HFFc6 (cell line): ENCODE measurements around the gene HIPK2. TPM values are rescaled to one million over a fixed set of nuclear protein-coding genes. Genes with fewer than 3 reads are reported as not detected.

Source experiments
- DNase-seq: peaks from one replicate; pipeline ENCODE4 v3.0.0-alpha.2; 2018
- H3K27ac Mint-ChIP-seq: 2 replicates; pipeline ENCODE4 v1.8.0; 2020; ENCODE audit warnings: mild to moderate bottlenecking, mixed read lengths
- H3K27me3 Mint-ChIP-seq: 2 replicates; pipeline ENCODE4 v1.8.0; 2021; ENCODE audit warnings: mild to moderate bottlenecking, moderate library complexity, mixed read lengths; ENCODE audit not compliant: insufficient read depth
- H3K36me3 Mint-ChIP-seq: 2 replicates; pipeline ENCODE4 v1.8.0; 2021; ENCODE audit warnings: low read depth, mixed read lengths
- H3K4me1 Mint-ChIP-seq: 2 replicates; pipeline ENCODE4 v1.8.0; 2020; ENCODE audit warnings: low read depth, mixed read lengths
- H3K4me3 Mint-ChIP-seq: 2 replicates; pipeline ENCODE4 v1.8.0; 2020; ENCODE audit warnings: mild to moderate bottlenecking, moderate library complexity, mixed read lengths
- H3K9me3 Mint-ChIP-seq: 2 replicates; pipeline ENCODE4 v1.8.0; 2020; ENCODE audit warnings: mild to moderate bottlenecking, mixed read lengths
- CTCF ChIP-seq: fragments of 200-600 bp; sonication (generic); IDR thresholded peaks from 2 replicates; pipeline ENCODE4 v1.5.0; 2021; ENCODE audit warnings: antibody characterized with exemption, mild to moderate bottlenecking
- total RNA-seq, 6 experiments: library from RNA; stranded (reverse); fragmentation: NEBNext Ultra II Directional; extraction: Animal tissue kit (Norgen Biotek cat#: 25700); gene quantifications; 2 replicates in 1 of 6; 3 replicates in 5 of 6; pipeline ENCODE4 v1.2.3, GENCODE V29; 2021

The HIPK2 gene
- total RNA-seq, 6 experiments from 2014 or later, result 14.6 to 33.4 (median 31.4) TPM

GRCh38 chr7:139658908-139659675, 118.7 kb downstream of the HIPK2 start:
- DNase-seq, result no peak
- TF ChIP-seq CTCF, result no peak
- H3K27ac Mint-ChIP-seq, result no peak overlapping the region
- no peaks in the 10 kb centered on the region for H3K9me3 Mint-ChIP-seq
- peaks cover 2% of the 10 kb centered on the region for H3K27me3 Mint-ChIP-seq
- peaks cover 9% of the 10 kb centered on the region; the same call in 1 of the 2 replicates for H3K4me1 Mint-ChIP-seq
- H3K36me3 Mint-ChIP-seq, result peaks cover 4% of the 10 kb centered on the region
- H3K4me3 Mint-ChIP-seq, result no peak overlapping the region

- Mint-ChIP-seq H3K4me3 (no peak overlapping the region), H3K27me3 (peaks cover 2% of the 10 kb centered on the region), H3K4me1 (peaks cover 9% of the 10 kb centered on the region; the same call in 1 of the 2 replicates), H3K9me3 (no peaks in the 10 kb centered on the region), H3K27ac (no peak overlapping the region), H3K36me3 (no peaks in the 10 kb centered on the region; the same call in 1 of the 2 replicates)
- no peak for TF ChIP-seq CTCF
- DNase-seq, result no peak
Measured at GRCh38 chr7:139658296-139658695, 119.5 kb downstream of the HIPK2 start.

GRCh38 chr7:139657725-139658124, 120.1 kb downstream of the HIPK2 start:
- Mint-ChIP-seq H3K9me3 (no peaks in the 10 kb centered on the region), H3K27ac (no peak overlapping the region), H3K4me3 (no peak overlapping the region), H3K27me3 (peaks cover 2% of the 10 kb centered on the region), H3K36me3 (no peaks in the 10 kb centered on the region; the same call in 1 of the 2 replicates), H3K4me1 (peaks cover 9% of the 10 kb centered on the region; the same call in 1 of the 2 replicates)
- DNase-seq, result no peak
- TF ChIP-seq CTCF, result no peak

GRCh38 chr7:139656387-139656786, 121.4 kb downstream of the HIPK2 start:
- Mint-ChIP-seq H3K4me1 (peaks cover 19% of the 10 kb centered on the region), H3K27me3 (peaks cover 2% of the 10 kb centered on the region), H3K27ac (no peak overlapping the region), H3K4me3 (no peak overlapping the region), H3K36me3 (no peaks in the 10 kb centered on the region; the same call in 1 of the 2 replicates), H3K9me3 (no peaks in the 10 kb centered on the region)
- no peak for TF ChIP-seq CTCF
- no peak for DNase-seq

- H3K27ac Mint-ChIP-seq, result no peak overlapping the region
- no peak for TF ChIP-seq CTCF
- peaks cover 26% of the 10 kb centered on the region for H3K4me1 Mint-ChIP-seq
Measured at GRCh38 chr7:139655305-139655704, 122.5 kb downstream of the HIPK2 start.

More at GRCh38 chr7:139655305-139655704, 122.5 kb downstream of the HIPK2 start:
- Mint-ChIP-seq H3K27me3 (peaks cover 2% of the 10 kb centered on the region), H3K4me3 (no peak overlapping the region), H3K9me3 (no peaks in the 10 kb centered on the region), H3K36me3 (no peaks in the 10 kb centered on the region; the same call in 1 of the 2 replicates)
- DNase-seq, result no peak
